HEK293T (cell line): ENCODE measurements around the gene XAF1.

ENCODE experiments used
- CTBP1 ChIP-seq: fragments of 450-650 bp; IDR thresholded peaks from 2 replicates; pipeline ENCODE4 v1.6.1; 2016; ENCODE audit warnings: borderline replicate concordance
- FOXM1 ChIP-seq: fragments of 450-650 bp; IDR thresholded peaks from 2 replicates; pipeline ENCODE4 v1.6.1; 2017; ENCODE audit warnings: mild to moderate bottlenecking, borderline replicate concordance
- HDGF ChIP-seq: fragments of 450-650 bp; IDR thresholded peaks from 2 replicates; pipeline ENCODE4 v1.6.1; 2017; ENCODE audit warnings: antibody characterized with exemption, borderline replicate concordance
- NFRKB ChIP-seq: fragments of 450-650 bp; IDR thresholded peaks from 2 replicates; pipeline ENCODE4 v1.6.1; 2016; ENCODE audit warnings: mild to moderate bottlenecking, moderate library complexity
- SP1 ChIP-seq: fragments of 450-650 bp; IDR thresholded peaks from 2 replicates; pipeline ENCODE4 v1.6.1; 2017
- SUZ12 ChIP-seq: fragments of 450-650 bp; IDR thresholded peaks from 2 replicates; pipeline ENCODE4 v1.6.1; 2016; ENCODE audit warnings: mild to moderate bottlenecking
- ZNF384 ChIP-seq: fragments of 450-650 bp; IDR thresholded peaks from 2 replicates; pipeline ENCODE4 v1.6.1; 2016
- TF ChIP-seq, protein P1 (sequence below): fragments of 450-650 bp; IDR thresholded peaks from 2 replicates; pipeline ENCODE4 v1.6.1; 2016

DNA sequence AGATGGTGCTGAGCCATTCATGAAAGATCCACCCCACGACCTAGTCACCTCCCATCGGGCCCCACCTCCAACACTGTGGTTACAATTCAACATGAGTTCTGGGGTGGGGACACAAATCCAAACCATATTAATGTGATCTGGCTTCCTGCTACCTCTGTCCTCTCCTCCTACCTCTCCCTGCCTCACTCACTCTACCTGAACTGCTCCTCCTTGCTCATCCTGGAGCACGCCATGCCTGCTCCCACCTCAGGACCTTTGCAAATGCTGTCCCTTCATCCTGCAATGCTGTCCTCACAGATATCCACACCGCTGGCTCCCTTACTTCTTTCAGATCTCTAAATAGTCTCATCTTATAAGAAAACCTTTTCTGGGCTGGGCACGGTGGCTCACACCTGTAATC is 31.8 kb upstream of the XAF1 start:
- no peak for TF ChIP-seq SUZ12
- TF ChIP-seq HDGF: no peak
- TF ChIP-seq CTBP1: no peak
- TF ChIP-seq FOXM1: no peak
- no peak for TF ChIP-seq NFRKB
- TF ChIP-seq SP1: no peak
- TF ChIP-seq, protein P1, sequence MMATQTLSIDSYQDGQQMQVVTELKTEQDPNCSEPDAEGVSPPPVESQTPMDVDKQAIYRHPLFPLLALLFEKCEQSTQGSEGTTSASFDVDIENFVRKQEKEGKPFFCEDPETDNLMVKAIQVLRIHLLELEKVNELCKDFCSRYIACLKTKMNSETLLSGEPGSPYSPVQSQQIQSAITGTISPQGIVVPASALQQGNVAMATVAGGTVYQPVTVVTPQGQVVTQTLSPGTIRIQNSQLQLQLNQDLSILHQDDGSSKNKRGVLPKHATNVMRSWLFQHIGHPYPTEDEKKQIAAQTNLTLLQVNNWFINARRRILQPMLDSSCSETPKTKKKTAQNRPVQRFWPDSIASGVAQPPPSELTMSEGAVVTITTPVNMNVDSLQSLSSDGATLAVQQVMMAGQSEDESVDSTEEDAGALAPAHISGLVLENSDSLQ: no peak
- TF ChIP-seq ZNF384: no peak
